Heart left ventricle (tissue), 13 donors: Measurements from ENCODE around the gene CERS5.

Source experiments
- POLR2A ChIP-seq, 2 donors: fragments of 450-650 bp; IDR thresholded peaks; one replicate each; pipeline ENCODE4 v1.6.1; 2017; ENCODE audit warnings: antibody characterized with exemption in 2 of 2, mild to moderate bottlenecking in 2 of 2, moderate library complexity in 2 of 2
- TF ChIP-seq, protein P1 (sequence below), 12 donors: fragments of 200-600 bp; sonication (generic) in 4 of 12; IDR thresholded peaks; one replicate each; pipeline versions ENCODE4 v1.5.0 to v1.8.0; 2018 to 2022; ENCODE audit warnings: antibody characterized with exemption in 12 of 12, mild to moderate bottlenecking in 5 of 12
- donor health status: ischemic (EF 13 %, LVEDD 7.1; RV severe dilation, severe dysfunction).
- donor health status: DM: no; HTN: yes; CAD: no.
- donor health status: DM: no; HTN: no; CAD: no.
- donor health status: ischemic (EF 25% LVEDD 6.9; RV normal size, moderate dysfunction).
- donor health status: ischemic (EF 25% LVEDD 5.7; RV mildly dilated, moderate dysfunction).
- donor health status: ischemic (EF 35%, LVEDD 5.7; RV mildly dilated, moderate dysfunction).
- donor health status: nonischemic (EF 11% LVEDD 7.7; RV severe dilation, severe dysfunction).
- donor health status: DM: yes; HTN: yes; CAD: no.
- donor health status: PGD.
- donor health status: ischemic (EF 29% LVEDD 5.4; RV normal size, mild dysfunction).
- donor health status: nonischemic (EF 23%, LVEDD 6.1; RV moderate dilation, normal function).

DNA sequence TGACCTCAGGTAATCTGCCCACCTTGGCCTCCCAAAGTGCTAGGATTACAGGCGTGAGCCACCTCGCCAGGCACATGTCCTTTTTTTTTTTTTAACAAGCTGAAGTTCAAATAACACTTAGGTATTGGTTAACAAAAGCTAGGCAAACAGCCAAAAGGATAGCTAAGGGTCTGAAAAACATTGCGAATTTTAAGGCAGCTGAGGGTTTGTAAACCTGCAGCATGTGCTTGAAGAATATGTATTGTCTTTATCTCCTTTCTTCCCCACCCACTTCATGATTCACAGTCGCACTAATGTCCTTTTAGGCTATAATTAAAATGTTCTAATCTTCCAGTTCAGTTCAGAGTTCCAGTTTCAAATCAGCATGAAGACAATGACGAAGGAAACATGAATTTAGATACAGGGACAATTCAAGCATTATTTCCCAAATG is 30.1 kb upstream of the CERS5 start:
- TF ChIP-seq, protein P1, sequence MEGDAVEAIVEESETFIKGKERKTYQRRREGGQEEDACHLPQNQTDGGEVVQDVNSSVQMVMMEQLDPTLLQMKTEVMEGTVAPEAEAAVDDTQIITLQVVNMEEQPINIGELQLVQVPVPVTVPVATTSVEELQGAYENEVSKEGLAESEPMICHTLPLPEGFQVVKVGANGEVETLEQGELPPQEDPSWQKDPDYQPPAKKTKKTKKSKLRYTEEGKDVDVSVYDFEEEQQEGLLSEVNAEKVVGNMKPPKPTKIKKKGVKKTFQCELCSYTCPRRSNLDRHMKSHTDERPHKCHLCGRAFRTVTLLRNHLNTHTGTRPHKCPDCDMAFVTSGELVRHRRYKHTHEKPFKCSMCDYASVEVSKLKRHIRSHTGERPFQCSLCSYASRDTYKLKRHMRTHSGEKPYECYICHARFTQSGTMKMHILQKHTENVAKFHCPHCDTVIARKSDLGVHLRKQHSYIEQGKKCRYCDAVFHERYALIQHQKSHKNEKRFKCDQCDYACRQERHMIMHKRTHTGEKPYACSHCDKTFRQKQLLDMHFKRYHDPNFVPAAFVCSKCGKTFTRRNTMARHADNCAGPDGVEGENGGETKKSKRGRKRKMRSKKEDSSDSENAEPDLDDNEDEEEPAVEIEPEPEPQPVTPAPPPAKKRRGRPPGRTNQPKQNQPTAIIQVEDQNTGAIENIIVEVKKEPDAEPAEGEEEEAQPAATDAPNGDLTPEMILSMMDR (IDR thresholded peaks at IDR 0.05): no peak
- TF ChIP-seq POLR2A (IDR thresholded peaks at IDR 0.05): no peak
